Measurements from ENCODE around the gene GDA.

The GDA gene

DNA sequence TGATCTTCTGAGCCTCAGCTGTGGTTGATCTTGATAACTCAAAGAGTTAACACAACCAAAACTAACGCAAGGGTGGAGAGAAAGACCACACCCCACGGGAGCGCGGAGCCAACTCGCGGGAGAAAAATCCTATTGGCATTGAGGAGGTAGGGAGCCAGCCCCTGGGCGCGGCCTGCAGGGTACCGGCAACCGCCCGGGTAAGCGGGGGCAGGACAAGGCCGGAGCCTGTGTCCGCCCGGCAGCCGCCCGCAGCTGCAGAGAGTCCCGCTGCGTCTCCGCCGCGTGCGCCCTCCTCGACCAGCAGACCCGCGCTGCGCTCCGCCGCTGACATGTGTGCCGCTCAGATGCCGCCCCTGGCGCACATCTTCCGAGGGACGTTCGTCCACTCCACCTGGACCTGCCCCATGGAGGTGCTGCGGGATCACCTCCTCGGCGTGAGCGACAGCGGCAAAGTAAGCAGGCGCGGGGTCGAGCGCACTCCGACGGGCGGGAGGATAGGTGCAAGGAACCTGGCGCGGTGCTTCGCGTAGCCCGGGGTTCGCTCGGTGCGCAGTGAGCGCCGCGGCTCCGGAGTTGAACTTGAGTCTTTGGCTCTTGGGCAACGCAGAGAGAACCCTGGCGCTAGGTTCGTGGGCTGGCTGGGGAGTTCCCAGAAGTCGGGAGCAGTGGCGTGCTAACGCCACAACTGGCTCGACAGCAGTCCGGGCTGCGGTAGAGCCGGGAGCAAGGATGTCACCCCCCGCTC, at the start of gene GDA:
TSS of gene GDA (plus strand) at position 210 of the 745 bp plus-strand sequence. CDS start at position 330, 120 bp downstream.
- no peak for DNase-seq (ENCODE audit: low read depth)

DNA sequence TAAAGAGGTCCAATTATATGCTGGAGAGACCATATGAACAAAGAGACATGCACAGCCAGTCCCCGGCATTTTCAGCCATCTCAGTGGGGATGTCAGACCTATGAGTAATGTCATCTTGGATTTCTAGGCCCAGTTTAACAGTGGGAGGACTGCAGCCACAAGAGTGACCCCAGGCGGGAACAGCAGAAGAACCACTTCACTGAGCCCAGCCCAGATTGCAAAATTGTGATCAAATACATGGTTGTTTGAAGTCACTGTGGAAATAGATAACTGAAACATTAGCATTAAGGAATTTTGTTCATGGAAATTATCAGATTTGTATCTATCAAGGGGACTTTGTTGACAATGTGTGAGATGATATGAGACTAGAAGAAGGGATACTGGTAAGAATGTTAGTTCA, 46.7 kb upstream of the GDA start:
- no peak for DNase-seq (ENCODE audit: low read depth)

DNA sequence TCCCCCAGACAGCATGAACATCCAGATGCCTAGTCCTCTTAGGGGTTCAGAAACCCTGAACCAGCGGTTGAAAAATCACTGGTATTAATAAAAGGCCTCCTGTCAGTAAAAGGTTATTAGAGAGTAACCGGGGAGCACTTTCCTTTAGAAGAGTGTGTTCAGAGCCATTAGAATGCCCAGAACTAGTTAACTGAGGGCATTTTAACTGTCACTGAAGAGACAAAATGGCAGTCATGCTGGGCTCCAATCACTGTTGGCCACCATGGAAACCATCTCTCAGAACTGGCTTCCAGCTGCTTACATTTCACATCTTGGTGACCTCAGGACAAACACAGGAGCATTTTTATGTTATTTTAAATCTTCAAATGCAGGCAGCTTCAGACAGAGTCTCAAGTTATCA, 36.2 kb upstream of the GDA start:
- DNase-seq (ENCODE audit: low read depth) = no peak

DNA sequence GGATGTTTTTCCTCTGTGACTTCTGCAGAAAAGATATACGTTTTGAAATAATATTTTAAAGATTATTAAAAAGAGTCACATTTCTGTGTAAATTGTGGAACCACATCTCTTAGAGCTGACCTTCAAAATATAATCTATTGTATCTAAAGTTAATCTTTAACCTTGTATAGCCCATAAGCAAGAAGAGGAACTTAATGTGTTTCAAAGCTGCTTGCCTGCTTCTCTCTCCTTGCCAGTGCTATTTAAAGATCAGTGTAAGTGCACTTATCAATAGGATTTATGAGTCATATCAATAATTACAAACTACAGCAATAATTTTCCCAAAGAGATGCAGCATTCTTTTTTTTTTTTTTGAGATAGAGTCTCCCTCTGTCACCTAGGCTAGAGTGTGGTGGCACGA, 29.4 kb upstream of the GDA start:
- no peak for DNase-seq (ENCODE audit: low read depth)

DNA sequence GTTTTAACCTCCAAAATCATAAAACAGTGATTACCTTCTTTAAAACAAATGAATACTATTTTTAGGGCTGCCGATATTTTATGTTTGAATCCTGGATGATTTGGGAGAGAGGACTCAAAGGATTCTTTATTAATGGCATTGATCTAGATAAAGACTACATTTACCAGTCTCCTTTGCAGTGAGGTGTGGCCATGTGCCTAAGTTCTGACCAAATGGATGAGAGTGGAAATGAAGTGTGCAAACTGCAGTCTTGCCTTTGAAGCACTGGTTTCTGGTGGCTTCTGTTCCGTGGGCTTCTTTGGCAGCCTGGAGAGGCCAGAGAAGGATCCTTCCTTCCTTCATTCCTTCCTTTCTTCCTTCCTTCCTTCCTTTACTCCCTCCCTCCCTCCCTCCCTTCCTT, 24.3 kb upstream of the GDA start:
- DNase-seq (ENCODE audit: low read depth) = no peak

DNA sequence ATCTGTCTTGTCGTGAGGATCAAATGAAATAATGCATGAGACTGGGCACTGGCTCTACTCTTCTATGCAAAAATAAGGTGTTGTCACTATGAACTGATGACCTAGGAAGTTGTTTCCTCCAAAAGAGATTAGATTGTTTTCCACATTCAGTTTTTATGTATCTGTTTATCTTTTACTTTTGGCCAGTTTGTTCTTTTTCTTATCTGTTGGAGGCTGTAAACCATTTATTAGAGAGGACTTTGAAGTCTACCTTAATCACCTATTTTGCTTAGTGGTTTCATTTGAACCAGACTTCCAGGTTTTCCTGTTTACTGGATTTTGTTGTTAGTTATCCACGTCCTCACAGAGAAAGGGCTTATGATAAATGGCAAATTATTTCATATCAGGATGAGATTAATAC, 21.5 kb upstream of the GDA start:
- no peak for DNase-seq (ENCODE audit: low read depth)

DNA sequence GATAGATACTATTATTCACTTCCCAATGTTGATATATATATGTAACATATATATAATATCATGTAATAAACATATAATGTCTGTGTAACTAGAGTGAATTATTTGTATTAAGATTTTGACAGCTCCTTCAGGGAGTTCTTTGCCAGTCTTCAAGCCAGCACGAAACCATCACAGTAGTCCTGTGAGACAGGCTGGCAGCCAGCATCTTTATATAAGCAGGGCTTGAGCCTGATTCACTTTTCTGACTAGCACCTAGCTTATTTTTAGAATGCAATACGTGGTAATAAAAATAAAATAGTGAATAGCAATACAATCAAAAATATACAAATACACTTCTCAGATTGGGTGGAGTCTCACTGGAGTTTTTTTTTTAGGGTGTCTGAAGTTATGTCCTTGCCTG, 20.7 kb upstream of the GDA start:
- DNase-seq (ENCODE audit: low read depth) = no peak

DNA sequence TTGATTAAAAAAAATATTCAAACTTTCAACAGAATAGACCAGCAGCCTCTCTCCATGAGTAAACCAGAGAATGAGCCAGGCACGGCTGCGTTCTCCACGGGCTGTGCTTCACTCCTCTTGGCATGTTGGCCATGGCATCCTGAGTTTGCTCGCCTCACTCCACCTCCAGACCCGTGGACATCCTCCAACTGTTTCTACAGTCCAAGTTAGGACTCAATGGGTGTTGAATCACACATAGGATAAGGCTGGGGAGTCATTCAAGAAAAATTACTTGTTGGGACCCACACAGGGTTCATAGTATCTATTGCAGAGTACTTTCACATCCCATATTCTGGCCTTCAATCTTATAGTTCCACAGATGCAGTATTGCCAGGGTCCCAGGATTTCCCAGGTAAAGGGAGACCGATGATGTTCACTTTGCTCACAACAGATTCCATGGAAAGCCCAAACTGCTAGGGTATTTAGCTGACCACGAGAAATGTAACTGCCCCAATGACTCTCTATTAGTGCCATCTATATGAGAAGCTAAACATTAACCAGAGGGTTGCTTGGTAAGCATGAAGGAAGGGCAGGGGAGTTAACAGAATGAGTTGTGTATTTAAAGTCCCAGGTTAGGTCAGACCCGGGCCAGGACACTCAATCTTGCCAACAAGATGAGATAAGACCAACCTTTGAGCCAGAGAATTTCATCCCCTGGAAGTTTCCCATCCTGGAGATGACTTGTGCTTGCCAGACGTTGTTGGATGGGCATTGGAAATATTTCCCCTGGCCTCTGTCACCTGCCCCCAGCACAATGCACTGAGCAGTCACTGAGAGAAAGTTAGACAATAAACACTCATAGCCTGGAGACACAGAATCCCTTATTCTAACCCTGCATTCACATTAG, 19.7 kb upstream of the GDA start:
- no peak for DNase-seq (ENCODE audit: low read depth)

DNA sequence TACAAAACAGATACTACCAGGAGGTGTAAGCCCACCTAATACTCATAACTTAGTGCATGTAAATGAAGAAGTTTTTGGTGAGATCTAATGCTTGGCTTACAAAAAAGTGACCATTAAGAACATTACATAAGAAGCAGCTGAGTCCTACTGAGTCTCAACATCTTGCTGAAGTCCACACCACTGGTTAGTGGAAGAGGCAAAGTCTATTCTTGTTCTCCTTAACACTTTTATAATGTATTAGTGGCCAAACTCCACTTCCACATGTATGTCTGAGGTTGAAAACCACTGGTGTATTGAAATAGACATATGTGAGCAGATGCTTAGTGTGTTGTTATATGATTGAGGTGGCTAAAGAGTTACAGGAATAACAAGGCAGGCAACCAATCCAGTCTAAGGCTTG, 18.9 kb upstream of the GDA start:
- DNase-seq (ENCODE audit: low read depth) = no peak

DNA sequence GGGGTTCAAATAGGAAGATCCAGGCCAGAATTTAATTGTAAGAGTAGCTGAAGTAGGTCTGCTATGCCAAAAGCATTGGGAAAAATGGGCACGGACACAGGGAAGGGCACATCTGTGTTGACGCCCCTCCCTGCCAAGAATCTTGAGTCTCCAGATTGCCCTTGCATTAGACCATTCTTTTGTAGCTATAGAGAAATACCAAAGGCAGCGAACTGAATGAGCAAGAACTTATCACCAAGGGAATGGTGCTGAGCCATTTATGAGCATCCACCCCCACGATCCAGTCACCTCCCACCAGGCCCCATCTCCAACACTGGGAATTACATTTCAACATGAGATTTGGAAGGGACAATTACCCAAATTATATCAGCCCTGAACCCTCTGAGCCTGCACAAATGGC, 18.0 kb upstream of the GDA start:
- no peak for DNase-seq (ENCODE audit: low read depth)

DNA sequence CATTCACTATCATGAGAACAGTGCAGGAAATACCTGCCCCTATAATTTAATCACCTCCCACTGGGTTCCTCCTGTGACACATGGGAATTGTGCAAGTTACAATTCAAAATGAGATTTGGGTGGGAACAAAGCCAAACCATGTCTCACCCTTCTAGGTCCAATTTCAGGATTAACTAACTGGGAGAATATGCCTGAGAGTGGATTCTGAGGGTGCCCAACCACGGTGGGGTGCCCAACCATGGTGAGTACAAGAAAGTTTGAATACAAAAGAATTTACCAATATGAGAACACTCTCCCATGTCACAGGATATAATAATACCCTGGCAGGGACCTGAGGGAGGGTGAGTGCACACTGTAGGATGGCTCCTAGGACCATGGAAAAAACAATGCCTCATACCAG, 17.2 kb upstream of the GDA start:
- DNase-seq (ENCODE audit: low read depth) = no peak

DNA sequence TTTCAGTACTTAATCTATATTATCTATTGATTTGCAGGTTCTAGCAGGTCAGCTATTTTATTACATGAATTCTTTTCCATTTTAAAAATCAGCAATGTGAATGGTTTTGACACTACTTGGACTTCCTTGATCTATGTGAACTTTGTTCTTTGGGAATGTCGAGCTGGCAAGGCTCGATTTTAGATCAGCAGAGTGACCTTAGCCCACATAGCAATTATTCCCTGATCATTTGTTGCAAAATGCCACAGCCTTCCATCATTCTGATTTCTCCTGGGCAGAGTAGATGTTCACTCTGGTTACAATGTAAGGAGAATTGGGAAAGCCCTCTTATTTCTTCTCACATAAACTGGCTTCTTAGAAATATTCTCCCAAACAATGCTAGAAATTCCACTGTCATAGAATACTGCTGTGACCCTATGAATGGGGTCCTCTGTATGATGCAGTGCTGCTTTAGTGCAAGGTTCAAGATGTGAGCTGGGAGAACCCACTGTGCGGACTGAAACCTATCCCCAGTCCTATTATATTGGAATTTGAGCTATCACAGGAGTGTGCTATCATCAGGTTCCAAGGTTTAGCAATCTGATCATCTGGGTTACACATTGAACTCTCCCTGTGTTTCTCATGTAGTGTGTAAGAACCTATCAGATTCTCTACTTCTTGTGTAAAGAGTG, 15.7 kb upstream of the GDA start:
- DNase-seq (ENCODE audit: low read depth) = no peak

DNA sequence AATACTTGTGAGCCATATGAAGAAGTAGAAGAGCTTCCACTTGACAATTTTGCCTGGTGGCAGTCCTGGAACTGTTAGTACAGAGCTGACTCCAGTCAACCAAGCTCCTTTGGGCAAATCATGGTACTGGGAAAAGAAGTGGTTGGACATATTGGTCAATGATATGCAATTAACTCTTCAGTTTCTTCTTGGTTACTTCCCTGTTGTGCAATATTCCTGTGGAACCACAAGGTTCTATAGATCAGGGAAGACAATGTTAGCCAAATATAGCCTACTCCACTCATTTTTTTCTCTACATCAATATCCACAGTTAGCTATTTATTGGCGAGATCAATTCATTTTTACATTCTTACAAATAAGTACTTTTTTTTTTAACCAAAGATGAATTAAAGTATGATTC, 14.4 kb upstream of the GDA start:
- DNase-seq (ENCODE audit: low read depth) = no peak

DNA sequence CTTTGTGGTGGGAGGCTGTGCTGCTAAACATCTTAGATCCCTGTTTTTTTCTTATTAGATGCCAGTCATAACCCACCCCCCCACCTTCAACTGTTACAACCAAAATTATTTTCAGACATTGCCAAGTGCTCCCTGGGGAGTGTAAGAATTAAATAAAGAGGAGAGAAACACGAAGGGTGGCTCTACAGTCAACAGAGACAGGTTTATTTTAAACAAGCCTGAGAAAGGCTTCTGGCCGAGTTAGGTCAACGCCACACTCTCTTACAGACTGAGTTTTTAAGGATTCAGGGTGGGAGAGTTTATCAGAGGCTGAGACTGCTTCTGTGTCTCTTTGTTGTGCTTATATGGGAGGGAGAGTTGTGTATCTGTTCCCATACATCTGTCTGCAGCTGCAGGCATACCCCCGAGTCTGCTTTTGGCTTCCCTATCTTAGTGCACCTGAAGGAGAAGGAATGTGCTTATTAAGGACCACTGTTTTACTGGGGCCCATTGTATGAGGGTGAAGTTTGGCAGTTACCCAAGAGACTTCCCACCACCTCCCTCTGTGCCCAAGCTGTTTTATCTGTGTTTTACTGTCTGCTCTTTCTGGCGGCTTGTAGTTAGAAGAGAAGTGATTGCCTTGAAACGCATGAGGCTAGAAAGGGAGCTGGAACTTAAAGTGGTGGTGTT, 11.4 kb upstream of the GDA start:
- DNase-seq (ENCODE audit: low read depth) = no peak

DNA sequence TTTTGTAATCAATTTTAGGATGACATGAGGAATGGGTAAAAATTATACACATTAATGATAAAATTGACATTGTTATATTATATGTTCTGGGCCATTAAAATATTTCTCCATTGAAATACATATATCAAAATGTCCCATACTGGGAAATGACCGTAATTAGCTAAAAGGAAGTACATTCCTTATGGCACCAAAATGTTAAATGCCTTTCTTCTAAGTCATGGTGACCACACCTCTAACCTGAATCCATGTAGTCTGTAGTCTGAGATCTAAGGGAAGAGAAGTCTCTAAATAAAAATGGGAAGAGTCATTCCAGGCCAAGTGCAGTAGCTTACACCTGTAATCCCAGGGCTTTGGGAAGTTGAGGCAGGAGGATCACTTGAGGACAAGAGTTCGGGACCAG, 10.0 kb upstream of the GDA start:
- DNase-seq (ENCODE audit: low read depth) = no peak

DNA sequence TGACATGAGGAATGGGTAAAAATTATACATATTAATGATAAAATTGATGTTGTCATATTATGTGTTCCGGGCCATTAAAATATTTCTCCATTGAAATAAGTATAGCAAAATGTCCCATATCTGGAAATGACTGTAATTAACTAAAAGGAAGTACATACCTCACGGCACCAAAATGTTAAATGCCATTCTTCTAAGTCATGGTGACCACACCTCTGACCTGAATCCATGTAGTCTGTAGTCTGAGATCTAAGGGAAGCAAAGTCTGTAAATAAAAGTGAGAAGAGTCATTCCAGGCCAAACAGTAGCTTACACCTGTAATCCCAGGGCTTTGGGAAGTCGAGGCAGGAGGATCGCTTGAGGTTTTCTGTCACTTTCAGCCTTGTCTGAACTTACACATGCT, 8.7 kb upstream of the GDA start:
- no peak for DNase-seq (ENCODE audit: low read depth)

DNA sequence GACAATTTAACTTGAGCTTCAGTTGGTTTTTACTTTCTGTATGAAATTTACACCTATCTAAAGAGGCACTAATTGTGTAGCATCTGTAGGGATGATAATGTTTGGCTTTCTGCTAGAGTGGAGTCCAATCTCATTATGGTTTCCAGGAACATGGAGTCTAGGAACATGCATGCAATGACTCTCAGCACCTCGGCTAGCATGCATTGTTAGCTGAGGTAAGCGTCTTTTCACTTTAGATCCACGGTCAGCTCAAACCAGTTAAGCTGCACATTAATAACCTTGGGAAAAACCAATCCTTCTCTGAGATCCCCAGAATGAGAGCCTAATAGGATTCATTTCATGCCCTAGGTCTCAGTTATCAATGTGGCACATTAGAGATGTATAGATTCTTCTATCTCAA, 7.8 kb upstream of the GDA start:
- no peak for DNase-seq (ENCODE audit: low read depth)

DNA sequence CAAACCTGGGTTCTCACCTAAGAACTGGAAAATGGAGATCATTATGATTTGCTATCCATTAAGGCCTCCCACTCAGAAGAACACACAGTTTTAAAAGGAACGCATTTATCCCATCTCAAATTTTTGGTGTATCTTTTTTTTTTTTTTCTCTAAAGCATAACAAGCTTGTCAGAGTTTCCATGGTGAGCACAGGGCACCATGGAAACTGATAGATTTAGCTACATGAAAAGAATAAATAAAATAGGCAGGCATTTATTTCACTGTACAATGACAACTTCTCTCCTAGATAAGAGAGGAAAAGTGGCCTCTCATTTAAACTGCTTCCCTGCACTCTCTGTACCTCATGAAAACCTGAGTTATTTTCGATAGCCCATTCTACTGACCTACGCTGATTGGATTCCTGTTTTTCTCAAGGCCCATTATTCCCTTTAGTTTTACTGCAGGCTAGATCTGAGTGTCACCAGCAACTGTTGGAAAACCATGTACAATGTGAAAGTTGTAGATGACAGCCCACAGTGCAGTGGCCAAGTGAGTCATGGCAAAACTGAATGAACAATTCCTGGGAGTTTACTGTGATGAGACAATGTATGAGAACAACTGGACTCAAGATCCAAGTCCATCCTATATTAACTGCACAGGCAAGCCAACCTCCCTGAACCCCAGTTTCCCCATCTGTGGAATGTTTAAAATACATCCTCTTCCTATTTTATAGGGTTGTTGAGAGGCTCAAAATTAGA, 4.3 kb upstream of the GDA start:
- DNase-seq (ENCODE audit: low read depth) = no peak

DNA sequence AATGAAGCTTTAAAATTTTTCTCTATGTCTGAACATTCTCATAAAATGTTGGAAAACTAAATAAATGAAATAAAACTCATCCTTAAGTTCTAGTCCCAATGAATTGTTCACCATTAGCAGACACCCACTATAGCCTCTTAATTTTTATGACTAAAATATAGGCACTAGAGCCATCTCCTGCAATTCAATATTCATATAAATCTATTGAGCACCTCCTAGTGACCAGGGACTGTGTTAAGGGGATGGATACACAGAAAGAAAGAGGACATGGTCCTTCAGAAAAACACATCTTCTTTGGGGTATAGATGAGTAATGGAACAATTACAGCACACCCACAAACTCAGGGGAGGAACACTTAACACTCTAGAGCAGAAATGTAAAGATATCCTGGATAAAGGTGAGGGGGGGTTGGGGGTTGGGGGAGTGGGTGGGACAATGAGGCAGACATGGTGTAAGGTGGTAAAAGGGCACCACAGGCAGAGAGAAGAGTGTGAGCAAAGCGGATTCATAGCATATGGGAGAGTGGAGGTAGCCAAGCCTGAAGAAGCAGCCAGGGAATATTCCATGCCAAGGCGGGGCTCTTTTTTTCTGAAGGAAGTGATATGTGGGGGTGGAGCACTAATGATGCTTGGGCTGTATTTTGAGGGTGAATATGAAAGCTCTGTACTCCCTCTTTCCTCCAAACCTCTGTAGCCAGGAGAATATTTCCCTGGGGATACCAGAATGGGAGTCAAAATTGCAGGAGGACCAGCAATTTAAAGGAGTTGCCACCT, 3.3 kb upstream of the GDA start:
- DNase-seq (ENCODE audit: low read depth) = no peak

DNA sequence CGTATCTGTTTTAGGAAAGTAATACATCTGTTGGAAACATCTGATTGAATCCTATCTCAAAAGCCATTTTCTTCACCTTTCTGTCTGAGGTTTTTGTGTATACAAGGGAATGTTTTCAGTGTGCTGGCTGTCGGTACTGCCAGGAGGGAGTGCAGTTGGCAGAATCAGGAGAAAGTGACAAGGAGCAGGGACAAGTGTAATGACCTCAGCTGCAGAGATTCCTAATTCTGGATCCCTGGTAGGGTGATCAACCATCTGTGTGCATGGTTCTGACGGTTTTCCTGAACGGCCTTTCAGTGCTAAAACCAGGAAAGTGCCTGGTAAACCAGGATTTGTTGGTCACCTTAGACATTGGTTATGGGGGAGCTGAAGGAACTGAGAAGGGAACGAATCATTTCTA, 1.6 kb upstream of the GDA start:
- no peak for DNase-seq (ENCODE audit: low read depth)

DNA sequence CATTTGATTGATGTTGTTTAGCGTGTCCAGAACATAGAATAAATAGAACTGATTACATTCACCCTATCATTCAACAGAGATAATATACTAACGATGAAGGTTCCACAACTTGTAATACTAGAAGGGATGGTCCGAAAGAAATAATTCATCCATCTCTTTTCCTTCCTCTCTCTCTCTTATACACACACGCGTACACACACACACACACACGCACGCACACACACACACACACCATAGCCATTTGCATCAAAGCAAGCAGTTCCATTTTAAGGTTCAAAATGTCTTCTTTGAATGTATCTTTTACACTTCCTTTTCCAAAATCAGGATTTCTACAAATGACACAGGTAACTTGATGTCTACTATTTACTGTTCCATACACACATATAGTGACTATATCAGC, 887 bp downstream of the GDA start:
- DNase-seq (ENCODE audit: low read depth) = no peak

Measured in stimulated activated CD8-positive, alpha-beta memory T cell treated with anti-CD3 and anti-CD28 coated beads, Interleukin-7, amount 100 ng/mL, for 24 hours (primary cell).